ENCODE data around the gene ATRX. TPM values are rescaled to one million over a fixed set of nuclear protein-coding genes. Genes with fewer than 3 reads are reported as not detected.
"Not testable (repeated sequence)": the region's sequence is repeated elsewhere in the genome, so short reads cannot be mapped to it uniquely, and the experiment has no call there.

The ATRX gene
- total and polyA plus RNA-seq, 2 donors (not counting 1 experiment from before 2014, with no cell fraction given): 19.3 to 173 TPM

DNA sequence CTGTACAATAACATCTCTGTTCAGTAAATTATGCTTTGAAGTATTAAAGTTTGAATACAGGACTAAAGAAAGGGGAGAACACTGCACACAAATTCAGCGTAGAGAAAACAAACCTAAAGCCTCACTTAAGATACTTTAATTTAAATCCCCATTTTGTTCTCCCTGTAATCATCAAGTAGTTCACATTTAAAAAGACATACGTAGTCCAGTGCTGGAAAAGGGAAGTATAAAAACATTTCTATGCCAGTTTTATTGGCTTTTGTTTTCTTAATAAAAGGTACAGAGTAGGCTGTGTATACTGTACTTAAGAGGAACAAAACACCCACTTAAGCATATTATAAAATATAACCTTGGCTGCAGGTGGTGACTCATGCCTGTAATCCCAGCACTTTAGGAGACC lies 237.3 kb downstream of the ATRX start:
- Mint-ChIP-seq H3K4me3 (no peak overlapping the region), H3K27me3 (no peaks in the 10 kb centered on the region), H3K27ac (no peak overlapping the region), H3K4me1 (no peaks in the 10 kb centered on the region), H3K9me3 (ENCODE audit: insufficient read depth) (no peaks in the 10 kb centered on the region)
- H3K4me3 ChIP-seq (ENCODE audit: control extremely low read depth in 1 of 5, extremely low read depth in 1 of 5, insufficient read depth in 1 of 5, low read depth in 2 of 5, low read length in 4 of 5): no peak overlapping the region
- H3K9me3 ChIP-seq (ENCODE audit: control extremely low read depth in 1 of 3, control insufficient read depth in 2 of 3, insufficient read depth in 1 of 3, low read length in 2 of 3): no peaks in the 10 kb centered on the region
- no peaks in the 10 kb centered on the region for H4K20me1 ChIP-seq (ENCODE audit: control insufficient read depth, insufficient read depth, low read length, poor library complexity, severe bottlenecking)
- H3K36me3 ChIP-seq (replicated peaks in 1 of 2; ENCODE audit: control extremely low read depth in 1 of 2, control insufficient read depth in 1 of 2, extremely low read depth in 1 of 2, insufficient read depth in 2 of 2, low read length in 1 of 2): peaks cover 1 to 3% of the 10 kb centered on the region in 2 experiments
- H2AFZ ChIP-seq (ENCODE audit: insufficient read depth, low read depth, low read length, poor library complexity, severe bottlenecking): no peak overlapping the region
- no CpG with 5 or more reads among the region's 2 CpGs for whole genome bisulfite sequencing (ENCODE audit: insufficient coverage)
- no peak overlapping the region for H3K4me2 ChIP-seq (replicated peaks; ENCODE audit: low read depth, low read length, poor library complexity, severe bottlenecking)
- CTCF ChIA-PET: no interaction called here
- H3K79me2 ChIP-seq (ENCODE audit: control insufficient read depth, insufficient read depth, low read length): peaks cover 4% of the 10 kb centered on the region
- intact Hi-C loops (cut with micrococcal nuclease): no loop called here
- H3K9ac ChIP-seq (ENCODE audit: low read length): no peak overlapping the region
- ATAC-seq (ENCODE audit: low read depth): no peak
- POLR2A ChIA-PET: no interaction called here
- no peak for TF ChIP-seq EZH2 (IDR thresholded peaks at IDR 0.05; ENCODE audit: borderline replicate concordance, insufficient read depth, low read depth, low read length, poor library complexity, severe bottlenecking)
- TF ChIP-seq, protein P1, sequence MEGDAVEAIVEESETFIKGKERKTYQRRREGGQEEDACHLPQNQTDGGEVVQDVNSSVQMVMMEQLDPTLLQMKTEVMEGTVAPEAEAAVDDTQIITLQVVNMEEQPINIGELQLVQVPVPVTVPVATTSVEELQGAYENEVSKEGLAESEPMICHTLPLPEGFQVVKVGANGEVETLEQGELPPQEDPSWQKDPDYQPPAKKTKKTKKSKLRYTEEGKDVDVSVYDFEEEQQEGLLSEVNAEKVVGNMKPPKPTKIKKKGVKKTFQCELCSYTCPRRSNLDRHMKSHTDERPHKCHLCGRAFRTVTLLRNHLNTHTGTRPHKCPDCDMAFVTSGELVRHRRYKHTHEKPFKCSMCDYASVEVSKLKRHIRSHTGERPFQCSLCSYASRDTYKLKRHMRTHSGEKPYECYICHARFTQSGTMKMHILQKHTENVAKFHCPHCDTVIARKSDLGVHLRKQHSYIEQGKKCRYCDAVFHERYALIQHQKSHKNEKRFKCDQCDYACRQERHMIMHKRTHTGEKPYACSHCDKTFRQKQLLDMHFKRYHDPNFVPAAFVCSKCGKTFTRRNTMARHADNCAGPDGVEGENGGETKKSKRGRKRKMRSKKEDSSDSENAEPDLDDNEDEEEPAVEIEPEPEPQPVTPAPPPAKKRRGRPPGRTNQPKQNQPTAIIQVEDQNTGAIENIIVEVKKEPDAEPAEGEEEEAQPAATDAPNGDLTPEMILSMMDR (IDR thresholded peaks at IDR 0.05): no peak
- no peak overlapping the region for H3K27ac ChIP-seq (ENCODE audit: low read length in 2 of 2)
- H3K27me3 ChIP-seq (replicated peaks in 1 of 4; ENCODE audit: control extremely low read depth in 1 of 4, control insufficient read depth in 3 of 4, insufficient read depth in 4 of 4, low read length in 3 of 4): no peaks in the 10 kb centered on the region
- no peaks in the 10 kb centered on the region for H3K4me1 ChIP-seq (ENCODE audit: control insufficient read depth in 2 of 2, insufficient read depth in 2 of 2, low read length in 2 of 2)
- DNase-seq: no peak

DNA sequence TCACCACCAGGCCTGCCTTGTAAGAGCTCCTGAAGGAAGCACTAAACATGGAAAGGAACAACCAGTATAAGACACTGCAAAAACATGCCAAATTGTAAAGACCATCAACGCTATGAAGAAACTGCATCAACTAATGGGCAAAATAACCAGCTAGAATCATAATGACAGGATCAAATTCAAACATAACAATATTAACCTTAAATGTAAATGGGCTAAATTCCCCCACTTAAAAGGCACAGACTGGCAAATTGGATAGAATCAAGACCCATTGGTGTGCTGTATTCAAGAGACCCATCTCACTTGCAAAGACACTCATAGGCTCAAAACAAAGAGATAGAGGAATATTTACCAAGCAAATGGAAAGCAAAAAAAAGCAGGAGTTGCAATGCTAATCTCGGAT lies 246.2 kb downstream of the ATRX start:
- H3K9ac ChIP-seq (ENCODE audit: low read length); H3K4me1 Mint-ChIP-seq; H3K4me3 Mint-ChIP-seq; DNase-seq; ATAC-seq (ENCODE audit: low read depth); H3K79me2 ChIP-seq (ENCODE audit: control insufficient read depth, insufficient read depth, low read length); H3K4me2 ChIP-seq (replicated peaks; ENCODE audit: low read depth, low read length, poor library complexity, severe bottlenecking); CTCF ChIA-PET; H3K27ac Mint-ChIP-seq; H2AFZ ChIP-seq (ENCODE audit: insufficient read depth, low read depth, low read length, poor library complexity, severe bottlenecking); H3K9me3 Mint-ChIP-seq (ENCODE audit: insufficient read depth); H3K9me3 ChIP-seq (ENCODE audit: control extremely low read depth in 1 of 3, control insufficient read depth in 2 of 3, insufficient read depth in 1 of 3, low read length in 2 of 3); H3K27me3 Mint-ChIP-seq; intact Hi-C loops (cut with micrococcal nuclease); POLR2A ChIA-PET; H3K27me3 ChIP-seq (replicated peaks in 1 of 4; ENCODE audit: control extremely low read depth in 1 of 4, control insufficient read depth in 3 of 4, insufficient read depth in 4 of 4, low read length in 3 of 4); H4K20me1 ChIP-seq (ENCODE audit: control insufficient read depth, insufficient read depth, low read length, poor library complexity, severe bottlenecking); H3K4me3 ChIP-seq (ENCODE audit: control extremely low read depth in 1 of 5, extremely low read depth in 1 of 5, insufficient read depth in 1 of 5, low read depth in 2 of 5, low read length in 4 of 5); H3K27ac ChIP-seq (ENCODE audit: low read length in 2 of 2); H3K4me1 ChIP-seq (ENCODE audit: control insufficient read depth in 2 of 2, insufficient read depth in 2 of 2, low read length in 2 of 2): not testable (repeated sequence)
- peaks cover 0 to 13% of the 10 kb centered on the region in 2 experiments for H3K36me3 ChIP-seq (replicated peaks in 1 of 2; ENCODE audit: control extremely low read depth in 1 of 2, control insufficient read depth in 1 of 2, extremely low read depth in 1 of 2, insufficient read depth in 2 of 2, low read length in 1 of 2)
- no CpG with 5 or more reads among the region's 2 CpGs for WGBS (ENCODE audit: insufficient coverage)

DNA sequence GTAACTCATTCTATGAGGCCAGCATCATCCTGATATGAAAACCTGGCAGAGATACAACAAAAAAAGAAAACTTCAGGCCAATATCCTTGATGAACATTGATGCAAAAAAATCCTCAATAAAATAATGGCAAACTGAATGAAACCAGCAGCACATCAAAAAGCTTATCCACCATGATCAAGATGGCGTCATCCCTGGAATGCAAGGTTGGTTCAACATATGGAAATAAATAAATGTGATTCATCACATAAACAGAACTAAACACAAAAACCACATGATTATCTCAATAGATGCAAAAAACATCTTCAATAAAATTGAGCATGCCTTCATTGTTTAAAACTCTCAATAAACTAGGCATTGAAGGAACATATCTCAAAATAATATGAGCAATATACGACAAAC lies 254.8 kb downstream of the ATRX start:
- H2AFZ ChIP-seq (ENCODE audit: insufficient read depth, low read depth, low read length, poor library complexity, severe bottlenecking); H3K4me1 Mint-ChIP-seq; ATAC-seq (ENCODE audit: low read depth); H3K79me2 ChIP-seq (ENCODE audit: control insufficient read depth, insufficient read depth, low read length); DNase-seq; intact Hi-C loops (cut with micrococcal nuclease); H3K9me3 Mint-ChIP-seq (ENCODE audit: insufficient read depth); H3K27ac ChIP-seq (ENCODE audit: low read length in 2 of 2); H4K20me1 ChIP-seq (ENCODE audit: control insufficient read depth, insufficient read depth, low read length, poor library complexity, severe bottlenecking); H3K4me3 Mint-ChIP-seq; H3K27ac Mint-ChIP-seq; H3K9ac ChIP-seq (ENCODE audit: low read length); H3K4me1 ChIP-seq (ENCODE audit: control insufficient read depth in 2 of 2, insufficient read depth in 2 of 2, low read length in 2 of 2); CTCF ChIA-PET; H3K36me3 ChIP-seq (replicated peaks in 1 of 2; ENCODE audit: control extremely low read depth in 1 of 2, control insufficient read depth in 1 of 2, extremely low read depth in 1 of 2, insufficient read depth in 2 of 2, low read length in 1 of 2); H3K27me3 Mint-ChIP-seq; H3K4me2 ChIP-seq (replicated peaks; ENCODE audit: low read depth, low read length, poor library complexity, severe bottlenecking); H3K4me3 ChIP-seq (ENCODE audit: control extremely low read depth in 1 of 5, extremely low read depth in 1 of 5, insufficient read depth in 1 of 5, low read depth in 2 of 5, low read length in 4 of 5); H3K27me3 ChIP-seq (replicated peaks in 1 of 4; ENCODE audit: control extremely low read depth in 1 of 4, control insufficient read depth in 3 of 4, insufficient read depth in 4 of 4, low read length in 3 of 4); H3K9me3 ChIP-seq (ENCODE audit: control extremely low read depth in 1 of 3, control insufficient read depth in 2 of 3, insufficient read depth in 1 of 3, low read length in 2 of 3): not testable (repeated sequence)
- WGBS (ENCODE audit: insufficient coverage): no CpG with 5 or more reads among the region's 2 CpGs
- POLR2A ChIA-PET: interaction anchor here (0.6 kb wide), 1 partner anchor 24 kb away, joined by 5 read pairs; no protein-coding TSS in a partner anchor

Measured in B cell (primary cell).